H9 (cell line): ENCODE results near the gene DCDC2. TPM values are rescaled to one million over a fixed set of nuclear protein-coding genes. Genes with fewer than 3 reads are reported as not detected.
A peak's percentile ranks its signal among the peaks of the same experiment; 100 is the strongest.

ENCODE experiments used
- DNase-seq: peaks from one replicate; pipeline ENCODE4 v3.0.0-alpha.2; 2017
- H2AFZ ChIP-seq: one replicate; pipeline ENCODE4 v1.6.1; 2013; ENCODE audit warnings: mild to moderate bottlenecking, low read length, control low read depth, moderate library complexity
- H2AK5ac ChIP-seq: 2 replicates; pipeline ENCODE4 v1.6.1; 2013; ENCODE audit warnings: low read length, control low read depth, mixed read lengths; ENCODE audit not compliant: insufficient read length
- H2BK120ac ChIP-seq: one replicate; pipeline ENCODE4 v1.6.1; 2013; ENCODE audit warnings: low read depth, mild to moderate bottlenecking, low read length, control low read depth, inconsistent platforms; ENCODE audit not compliant: poor library complexity, severe bottlenecking
- H2BK12ac ChIP-seq: 2 replicates; pipeline ENCODE4 v1.6.1; 2013; ENCODE audit warnings: low read length, control low read depth, mixed read lengths, low read depth; ENCODE audit not compliant: insufficient read length
- H2BK15ac ChIP-seq: 2 replicates; pipeline ENCODE4 v1.6.1; 2013; ENCODE audit warnings: low read depth, low read length, control low read depth
- H2BK20ac ChIP-seq: one replicate; pipeline ENCODE4 v1.6.1; 2013; ENCODE audit warnings: low read depth, mild to moderate bottlenecking, low read length, control low read depth, inconsistent platforms; ENCODE audit not compliant: poor library complexity, severe bottlenecking
- H2BK5ac ChIP-seq: 2 replicates; pipeline ENCODE4 v1.6.1; 2013; ENCODE audit warnings: low read length, control low read depth, mixed read lengths; ENCODE audit not compliant: insufficient read length
- H3K14ac ChIP-seq: 2 replicates; pipeline ENCODE4 v1.6.1; 2013; ENCODE audit warnings: low read length, control low read depth; ENCODE audit not compliant: insufficient read depth
- H3K18ac ChIP-seq: 2 replicates; pipeline ENCODE4 v1.6.1; 2013; ENCODE audit warnings: low read depth, mild to moderate bottlenecking, mixed read lengths, low read length, control low read depth; ENCODE audit not compliant: insufficient read length
- H3K23ac ChIP-seq: 2 replicates; pipeline ENCODE4 v1.6.1; 2013; ENCODE audit warnings: low read length, control low read depth, mixed read lengths, low read depth; ENCODE audit not compliant: insufficient read length
- H3K23me2 ChIP-seq: 2 replicates; pipeline ENCODE4 v1.6.1; 2013; ENCODE audit warnings: low read depth, mild to moderate bottlenecking, mixed read lengths, low read length, control low read depth; ENCODE audit not compliant: insufficient read length, poor library complexity, severe bottlenecking
- H3K27ac ChIP-seq: 2 replicates; pipeline ENCODE4 v1.5.1; 2013; ENCODE audit warnings: low read length, control low read depth, mixed read lengths, low read depth; ENCODE audit not compliant: insufficient read length
- H3K27me3 ChIP-seq: 2 replicates; pipeline ENCODE4 v1.6.1; 2013; ENCODE audit warnings: low read length, control low read depth, inconsistent platforms; ENCODE audit not compliant: insufficient read depth
- H3K4ac ChIP-seq: 2 replicates; pipeline ENCODE4 v1.6.1; 2013; ENCODE audit warnings: low read depth, mild to moderate bottlenecking, control low read depth, inconsistent platforms, low read length, moderate library complexity
- H3K4me1 ChIP-seq: 2 replicates; pipeline ENCODE4 v1.6.1; 2013; ENCODE audit warnings: low read length, control low read depth, inconsistent platforms; ENCODE audit not compliant: insufficient read depth
- H3K4me2 ChIP-seq: 2 replicates; pipeline ENCODE4 v1.6.1; 2013; ENCODE audit warnings: low read length, control low read depth, mixed read lengths; ENCODE audit not compliant: insufficient read length, insufficient read depth
- H3K56ac ChIP-seq: 2 replicates; pipeline ENCODE4 v1.6.1; 2013; ENCODE audit warnings: low read depth, mild to moderate bottlenecking, mixed read lengths, low read length, control low read depth; ENCODE audit not compliant: insufficient read length
- H3K79me1 ChIP-seq: 2 replicates; pipeline ENCODE4 v1.6.1; 2013; ENCODE audit warnings: low read depth, mild to moderate bottlenecking, moderate library complexity, low read length, control low read depth, inconsistent platforms; ENCODE audit not compliant: insufficient read depth, poor library complexity, severe bottlenecking
- H3K79me2 ChIP-seq: 2 replicates; pipeline ENCODE4 v1.6.1; 2013; ENCODE audit warnings: low read length, control low read depth, inconsistent platforms; ENCODE audit not compliant: insufficient read depth
- H3K9ac ChIP-seq: 2 replicates; pipeline ENCODE4 v1.6.1; 2013; ENCODE audit warnings: low read length, control low read depth, mixed read lengths; ENCODE audit not compliant: insufficient read length; ENCODE audit errors: extremely low read depth
- H3K9me3 ChIP-seq: one replicate; pipeline ENCODE4 v1.6.1; 2013; ENCODE audit warnings: low read depth, low read length, inconsistent platforms; ENCODE audit not compliant: control insufficient read depth
- H3T11ph ChIP-seq: one replicate; pipeline ENCODE4 v1.6.1; 2013; ENCODE audit warnings: mild to moderate bottlenecking, low read length, control low read depth, inconsistent platforms
- H4K20me1 ChIP-seq: one replicate; pipeline ENCODE4 v1.6.1; 2013; ENCODE audit not compliant: control insufficient read depth, insufficient read length, insufficient read depth
- H4K5ac ChIP-seq: 2 replicates; pipeline ENCODE4 v1.6.1; 2013; ENCODE audit warnings: low read depth, mild to moderate bottlenecking, mixed read lengths, low read length, control low read depth; ENCODE audit not compliant: insufficient read length
- H4K8ac ChIP-seq: replicated peaks from 2 replicates; pipeline ENCODE4 v1.6.1; 2013; ENCODE audit warnings: low read length, control low read depth, mixed read lengths, low read depth; ENCODE audit not compliant: insufficient read length
- H4K91ac ChIP-seq: 2 replicates; pipeline ENCODE4 v1.6.1; 2013; ENCODE audit warnings: low read depth, mild to moderate bottlenecking, moderate library complexity, mixed read lengths, low read length, control low read depth; ENCODE audit not compliant: insufficient read length
- H3K27ac Mint-ChIP-seq, 3 experiments: 2 replicates in 2 of 3; 3 replicates in 1 of 3; pipeline ENCODE4 v1.8.0; 2020 to 2021; ENCODE audit warnings: mixed read lengths in 3 of 3, mild to moderate bottlenecking in 1 of 3, moderate library complexity in 1 of 3
- H3K27me3 Mint-ChIP-seq: 2 replicates; pipeline ENCODE4 v1.8.0; 2021; ENCODE audit warnings: low read depth, mild to moderate bottlenecking, moderate library complexity, mixed read lengths
- H3K36me3 Mint-ChIP-seq, 3 experiments: 2 replicates in 2 of 3; 3 replicates in 1 of 3; pipeline ENCODE4 v1.8.0; 2020 to 2021; ENCODE audit warnings: low read depth in 3 of 3, mixed read lengths in 3 of 3; ENCODE audit not compliant: insufficient read depth in 1 of 3
- H3K4me1 Mint-ChIP-seq, 2 experiments: 2 replicates each; pipeline ENCODE4 v1.8.0; 2020; ENCODE audit warnings: mixed read lengths in 2 of 2
- H3K4me3 Mint-ChIP-seq, 2 experiments: 2 replicates in 1 of 2; 3 replicates in 1 of 2; pipeline ENCODE4 v1.8.0; 2020 to 2021; ENCODE audit warnings: mild to moderate bottlenecking in 2 of 2, mixed read lengths in 2 of 2, moderate library complexity in 1 of 2
- H3K9me3 Mint-ChIP-seq, 2 experiments: 2 replicates in 1 of 2; 3 replicates in 1 of 2; pipeline ENCODE4 v1.8.0; 2020; ENCODE audit warnings: mild to moderate bottlenecking in 2 of 2, mixed read lengths in 2 of 2, moderate library complexity in 1 of 2
- WGBS: extraction: QIAGEN DNeasy Blood & Tissue Kit; methylation state at CpG from one replicate; pipeline ENCODE4 v1.1.7; 2013; ENCODE audit warnings: missing lambda C conversion rate, low lambda C conversion rate, mixed read lengths; ENCODE audit not compliant: insufficient read length; ENCODE audit errors: extremely low coverage; 5-methylcytosine and 5-hydroxymethylcytosine counted together
- total RNA-seq: library from RNA; stranded (reverse); gene quantifications from 2 replicates; pipeline ENCODE4 v1.2.1, GENCODE V29; 2021
- TF ChIP-seq, protein P1 (sequence below): fragments of 200-600 bp; sonication (generic); conservative IDR thresholded peaks from 3 replicates; pipeline ENCODE4 v1.8.0; 2021; ENCODE audit warnings: antibody characterized with exemption, mild to moderate bottlenecking

The DCDC2 gene
- total RNA-seq, 1 experiment from 2014 or later, result 0.59 TPM

DNA sequence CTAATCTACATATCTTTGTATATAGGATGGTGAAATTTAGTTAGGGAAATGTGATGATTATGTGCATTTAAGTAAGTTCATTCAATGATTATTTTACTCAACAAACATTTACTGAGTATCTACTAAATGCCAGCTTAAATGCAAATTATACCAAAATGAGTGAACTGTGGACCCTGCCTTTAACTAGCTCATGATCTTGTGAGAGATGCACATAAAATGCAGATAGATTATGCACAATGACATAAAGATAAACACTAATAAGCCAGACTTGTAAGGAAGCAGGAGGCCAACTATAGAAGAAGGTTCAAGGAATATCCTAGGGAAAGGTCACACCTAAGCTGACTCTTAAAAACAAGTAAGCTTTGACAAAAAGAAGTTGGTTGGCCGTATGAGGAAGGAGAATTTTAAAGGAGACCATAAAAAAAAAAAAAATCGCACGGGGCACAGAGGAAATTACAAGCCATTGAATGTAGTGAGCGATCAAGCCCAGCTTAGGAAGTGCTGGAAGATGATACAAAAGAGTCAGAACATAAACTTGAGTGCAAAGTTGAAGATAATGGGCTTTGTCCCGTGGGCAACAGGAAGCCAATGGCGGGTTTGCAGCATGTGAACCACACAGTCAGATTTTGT, 123.9 kb downstream of the DCDC2 start:
- Histone ChIP-seq H3K4ac (no peak overlapping the region), H3K27ac (no peak overlapping the region), H3K9ac (no peak overlapping the region), H4K20me1 (no peaks in the 10 kb centered on the region), H3K23ac (no peak overlapping the region), H2AFZ (peak overlapping the region; percentile 82), H2BK120ac (no peak overlapping the region), H3K56ac (no peak overlapping the region), H4K5ac (no peak overlapping the region), H3K23me2 (no peaks in the 10 kb centered on the region), H2BK15ac (no peak overlapping the region), H4K8ac (no peak overlapping the region), H2BK20ac (no peak overlapping the region), H4K91ac (no peak overlapping the region), H2BK5ac (no peak overlapping the region), H3K4me1 (no peaks in the 10 kb centered on the region), H3K79me1 (no peaks in the 10 kb centered on the region), H3T11ph (no peak overlapping the region), H3K9me3 (no peaks in the 10 kb centered on the region), H3K27me3 (no peaks in the 10 kb centered on the region), H3K14ac (no peak overlapping the region), H3K4me2 (no peak overlapping the region), H2BK12ac (no peak overlapping the region), H2AK5ac (no peak overlapping the region), H3K79me2 (no peaks in the 10 kb centered on the region), H3K18ac (no peak overlapping the region)
- no peak for DNase-seq
- H3K4me1 Mint-ChIP-seq, result peaks cover 2 to 4% of the 10 kb centered on the region in 2 experiments
- H3K36me3 Mint-ChIP-seq, result peaks cover 3 to 12% (median 4%) of the 10 kb centered on the region in 3 experiments; a peak in 5 of 7 replicates
- TF ChIP-seq, protein P1, sequence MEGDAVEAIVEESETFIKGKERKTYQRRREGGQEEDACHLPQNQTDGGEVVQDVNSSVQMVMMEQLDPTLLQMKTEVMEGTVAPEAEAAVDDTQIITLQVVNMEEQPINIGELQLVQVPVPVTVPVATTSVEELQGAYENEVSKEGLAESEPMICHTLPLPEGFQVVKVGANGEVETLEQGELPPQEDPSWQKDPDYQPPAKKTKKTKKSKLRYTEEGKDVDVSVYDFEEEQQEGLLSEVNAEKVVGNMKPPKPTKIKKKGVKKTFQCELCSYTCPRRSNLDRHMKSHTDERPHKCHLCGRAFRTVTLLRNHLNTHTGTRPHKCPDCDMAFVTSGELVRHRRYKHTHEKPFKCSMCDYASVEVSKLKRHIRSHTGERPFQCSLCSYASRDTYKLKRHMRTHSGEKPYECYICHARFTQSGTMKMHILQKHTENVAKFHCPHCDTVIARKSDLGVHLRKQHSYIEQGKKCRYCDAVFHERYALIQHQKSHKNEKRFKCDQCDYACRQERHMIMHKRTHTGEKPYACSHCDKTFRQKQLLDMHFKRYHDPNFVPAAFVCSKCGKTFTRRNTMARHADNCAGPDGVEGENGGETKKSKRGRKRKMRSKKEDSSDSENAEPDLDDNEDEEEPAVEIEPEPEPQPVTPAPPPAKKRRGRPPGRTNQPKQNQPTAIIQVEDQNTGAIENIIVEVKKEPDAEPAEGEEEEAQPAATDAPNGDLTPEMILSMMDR, result no peak
- no peak overlapping the region for H3K27ac Mint-ChIP-seq
- H3K27me3 Mint-ChIP-seq, result no peaks in the 10 kb centered on the region; the same call in 1 of the 2 replicates
- peaks cover 10% of the 10 kb centered on the region in 2 experiments for H3K9me3 Mint-ChIP-seq
- no peak overlapping the region for H3K4me3 Mint-ChIP-seq
- WGBS, result no CpG with 5 or more reads among the region's 6 CpGs
